Calu3 (cell line): ENCODE data around the gene LDLRAD3. TPM values are rescaled to one million over a fixed set of nuclear protein-coding genes. Genes with fewer than 3 reads are reported as not detected.

Source experiments
- BruUV-seq: library from RNA; stranded (reverse); fragments of 400-500 nt; replicated peaks from 2 replicates; lab custom pipeline; 2021; lab: Mats Ljungman, UMichigan
- CTCF ChIA-PET: fragments of 300-600 bp; sonication (Branson Sonifier 250); formaldehyde crosslinking; loops from one replicate; lab custom pipeline; 2022; ENCODE audit warnings: antibody characterized with exemption; lab: Charles Lee
- DNase-seq: peaks from one replicate; pipeline ENCODE4 v3.0.0; 2022
- H3K27ac Mint-ChIP-seq: one replicate; pipeline ENCODE4 v1.8.0; 2022; ENCODE audit warnings: mixed read lengths; ENCODE audit not compliant: unreplicated experiment
- H3K27me3 Mint-ChIP-seq: one replicate; pipeline ENCODE4 v1.8.0; 2022; ENCODE audit warnings: mixed read lengths; ENCODE audit not compliant: unreplicated experiment
- H3K36me3 Mint-ChIP-seq: one replicate; pipeline ENCODE4 v1.8.0; 2022; ENCODE audit warnings: mild to moderate bottlenecking, moderate library complexity, mixed read lengths; ENCODE audit not compliant: insufficient read depth, unreplicated experiment
- H3K4me1 Mint-ChIP-seq: one replicate; pipeline ENCODE4 v1.8.0; 2022; ENCODE audit warnings: mild to moderate bottlenecking, low read depth, mixed read lengths; ENCODE audit not compliant: unreplicated experiment
- H3K4me3 Mint-ChIP-seq: one replicate; pipeline ENCODE4 v1.8.0; 2022; ENCODE audit warnings: mild to moderate bottlenecking, low read depth, moderate library complexity, mixed read lengths; ENCODE audit not compliant: unreplicated experiment
- H3K9me3 Mint-ChIP-seq: one replicate; pipeline ENCODE4 v1.8.0; 2022; ENCODE audit warnings: low read depth, mixed read lengths; ENCODE audit not compliant: unreplicated experiment
- intact Hi-C: fragments of 100-400 bp; cut with micrococcal nuclease; formaldehyde crosslinking; loops from one replicate; pipeline ENCODE4 v1.10.0; 2022; ENCODE audit not compliant: unreplicated experiment
- total RNA-seq: library from RNA; stranded (reverse); gene quantifications from 2 replicates; pipeline ENCODE4 v1.2.3, GENCODE V29; 2022
- TF ChIP-seq, protein P1 (sequence below): fragments of 200-600 bp; IDR thresholded peaks from one replicate; pipeline ENCODE4 v1.8.0; 2022; ENCODE audit warnings: antibody characterized with exemption; ENCODE audit not compliant: unreplicated experiment

Gene LDLRAD3
- total RNA-seq, 1 experiment from 2014 or later: 16.2 TPM

DNA sequence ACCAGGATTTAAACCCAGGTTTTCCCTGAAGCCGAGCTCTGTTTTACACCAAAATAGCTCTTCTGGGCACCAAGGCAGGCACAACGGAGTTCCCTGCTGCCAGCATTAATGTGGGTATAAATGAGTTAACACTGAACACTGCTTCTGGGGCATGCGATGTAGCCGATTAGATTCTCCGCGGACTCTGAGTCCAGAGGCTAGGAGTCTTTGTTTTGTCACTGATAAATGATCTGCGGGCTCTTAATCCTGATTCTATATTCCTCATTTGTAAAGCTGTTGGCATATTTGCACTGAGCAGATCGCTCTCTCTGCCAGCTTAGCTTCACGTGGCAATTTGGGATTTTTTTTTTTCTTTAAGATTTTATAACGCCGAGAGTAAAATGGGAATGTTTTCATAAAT lies 16.8 kb upstream of the LDLRAD3 start:
- Mint-ChIP-seq H3K27ac (peak overlapping the region; percentile 68), H3K4me3 (no peak overlapping the region), H3K27me3 (no peaks in the 10 kb centered on the region), H3K36me3 (peaks cover 5% of the 10 kb centered on the region), H3K4me1 (no peaks in the 10 kb centered on the region), H3K9me3 (no peaks in the 10 kb centered on the region)
- BruUV-seq: no TSS peak
- CTCF ChIA-PET: interaction anchor here (2.2 kb wide), 1 partner anchor 105 kb away, joined by 10 read pairs; no protein-coding TSS in a partner anchor
- intact Hi-C loops: no loop called here
- TF ChIP-seq, protein P1, sequence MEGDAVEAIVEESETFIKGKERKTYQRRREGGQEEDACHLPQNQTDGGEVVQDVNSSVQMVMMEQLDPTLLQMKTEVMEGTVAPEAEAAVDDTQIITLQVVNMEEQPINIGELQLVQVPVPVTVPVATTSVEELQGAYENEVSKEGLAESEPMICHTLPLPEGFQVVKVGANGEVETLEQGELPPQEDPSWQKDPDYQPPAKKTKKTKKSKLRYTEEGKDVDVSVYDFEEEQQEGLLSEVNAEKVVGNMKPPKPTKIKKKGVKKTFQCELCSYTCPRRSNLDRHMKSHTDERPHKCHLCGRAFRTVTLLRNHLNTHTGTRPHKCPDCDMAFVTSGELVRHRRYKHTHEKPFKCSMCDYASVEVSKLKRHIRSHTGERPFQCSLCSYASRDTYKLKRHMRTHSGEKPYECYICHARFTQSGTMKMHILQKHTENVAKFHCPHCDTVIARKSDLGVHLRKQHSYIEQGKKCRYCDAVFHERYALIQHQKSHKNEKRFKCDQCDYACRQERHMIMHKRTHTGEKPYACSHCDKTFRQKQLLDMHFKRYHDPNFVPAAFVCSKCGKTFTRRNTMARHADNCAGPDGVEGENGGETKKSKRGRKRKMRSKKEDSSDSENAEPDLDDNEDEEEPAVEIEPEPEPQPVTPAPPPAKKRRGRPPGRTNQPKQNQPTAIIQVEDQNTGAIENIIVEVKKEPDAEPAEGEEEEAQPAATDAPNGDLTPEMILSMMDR: no peak
- DNase-seq: no peak

DNA sequence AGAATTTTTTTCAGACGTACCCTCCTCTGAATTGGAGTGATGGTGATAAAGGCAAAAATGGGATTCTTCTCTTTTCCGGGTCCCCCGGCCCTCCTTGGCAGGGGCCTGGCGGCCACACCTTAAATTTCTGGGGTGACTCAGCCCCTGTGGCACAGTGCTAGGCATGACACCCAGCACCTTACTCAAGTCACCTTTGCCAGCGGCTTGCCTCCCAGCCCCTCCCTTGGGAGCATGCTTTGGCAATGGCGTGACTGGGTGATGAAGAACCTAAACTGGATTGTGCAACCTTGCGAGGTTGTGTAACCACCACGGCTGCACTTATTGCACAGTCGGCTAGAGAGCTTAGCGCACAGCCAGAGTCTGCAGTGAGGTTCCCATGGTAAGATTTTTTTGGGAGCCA lies 16.2 kb upstream of the LDLRAD3 start:
- H3K27me3 Mint-ChIP-seq: no peaks in the 10 kb centered on the region
- H3K9me3 Mint-ChIP-seq: no peaks in the 10 kb centered on the region
- H3K36me3 Mint-ChIP-seq: peaks cover 5% of the 10 kb centered on the region
- peak overlapping the region; percentile 36 for H3K4me3 Mint-ChIP-seq
- no peaks in the 10 kb centered on the region for H3K4me1 Mint-ChIP-seq
- CTCF ChIA-PET: interaction anchor here (1.3 to 2.2 kb wide), 2 partner anchors 47 to 106 kb away, joined by 3 to 10 read pairs; no protein-coding TSS in a partner anchor
- H3K27ac Mint-ChIP-seq: peak overlapping the region; percentile 68
- TF ChIP-seq, protein P1: no peak
- intact Hi-C loops: no loop called here
- peak; percentile 91 for DNase-seq
- BruUV-seq: no TSS peak

- H3K27ac Mint-ChIP-seq: no peak overlapping the region
- H3K4me3 Mint-ChIP-seq: no peak overlapping the region
- BruUV-seq: no TSS peak
- H3K4me1 Mint-ChIP-seq: no peaks in the 10 kb centered on the region
- no peaks in the 10 kb centered on the region for H3K27me3 Mint-ChIP-seq
- H3K36me3 Mint-ChIP-seq: peaks cover 5% of the 10 kb centered on the region
- TF ChIP-seq, protein P1: no peak
- no peak for DNase-seq
- intact Hi-C loops: no loop called here
- no peaks in the 10 kb centered on the region for H3K9me3 Mint-ChIP-seq
- CTCF ChIA-PET: interaction anchor here (0.5 to 2.2 kb wide), 4 partner anchors 46 to 246 kb away, joined by 3 to 10 read pairs (median 4); no protein-coding TSS in a partner anchor
Observed at GRCh38 chr11:35928688-35929395, 15.0 kb upstream of the LDLRAD3 start.

- DNase-seq: no peak
- H3K27ac Mint-ChIP-seq: no peak overlapping the region
- no peaks in the 10 kb centered on the region for H3K4me1 Mint-ChIP-seq
- H3K9me3 Mint-ChIP-seq: no peaks in the 10 kb centered on the region
- H3K36me3 Mint-ChIP-seq: peaks cover 5% of the 10 kb centered on the region
- H3K4me3 Mint-ChIP-seq: no peak overlapping the region
- TF ChIP-seq, protein P1: no peak
- BruUV-seq: no TSS peak
- intact Hi-C loops: no loop called here
- CTCF ChIA-PET: no interaction called here
- no peaks in the 10 kb centered on the region for H3K27me3 Mint-ChIP-seq
Observed at GRCh38 chr11:35930466-35930865, 13.4 kb upstream of the LDLRAD3 start.
